B cell (primary cell): ENCODE results near the gene CD200. TPM values are rescaled to one million over a fixed set of nuclear protein-coding genes. Genes with fewer than 3 reads are reported as not detected.

Experiments used
- ATAC-seq: fragments of 200-7000 bp; cut with Tn5 transposase; one replicate; pipeline ENCODE4 v1.10.0; 2021; ENCODE audit warnings: low read depth, mild to moderate bottlenecking, moderate number of reproducible peaks, moderate library complexity
- CTCF ChIA-PET: fragments of 350-600 bp; sonication (Branson Sonifier 250); formaldehyde crosslinking; loops from one replicate; lab custom pipeline; 2021; ENCODE audit warnings: antibody characterized with exemption, inconsistent platforms; lab: Charles Lee
- POLR2A ChIA-PET: fragments of 350-600 bp; sonication (Branson Sonifier 250); formaldehyde crosslinking; loops from one replicate; lab custom pipeline; 2021; ENCODE audit warnings: antibody characterized with exemption; lab: Charles Lee
- DNase-seq: peaks from one replicate; pipeline ENCODE4 v3.0.0; 2013
- H2AFZ ChIP-seq: 2 replicates; pipeline ENCODE4 v1.6.1; 2012; ENCODE audit warnings: mild to moderate bottlenecking, low read depth, low read length; ENCODE audit not compliant: insufficient read depth, poor library complexity, severe bottlenecking
- H3K27ac ChIP-seq, 2 donors: 1 replicate in 1 of 2; 2 replicates in 1 of 2; pipeline ENCODE4 v1.5.1; 2012 to 2013; ENCODE audit warnings: low read length in 2 of 2, mild to moderate bottlenecking in 2 of 2, moderate library complexity in 1 of 2
- H3K27me3 ChIP-seq, 4 experiments: fragments of 200-600 bp in 1 of 4; sonication (generic) in 1 of 4; replicated peaks in 1 of 4; 1 replicate in 2 of 4; 2 replicates in 2 of 4; pipeline versions ENCODE4 v1.6.1 to v1.7.0; 2013 to 2016; ENCODE audit warnings: low read length in 3 of 4, mild to moderate bottlenecking in 2 of 4, mixed read lengths in 1 of 4, moderate library complexity in 1 of 4; ENCODE audit not compliant: insufficient read depth in 4 of 4, control insufficient read depth in 3 of 4; ENCODE audit errors: control extremely low read depth in 1 of 4
- H3K36me3 ChIP-seq, 2 experiments: replicated peaks in 1 of 2; 1 replicate in 1 of 2; 2 replicates in 1 of 2; pipeline versions ENCODE4 v1.6.1 to v1.7.1; 2013; ENCODE audit warnings: low read length in 1 of 2; ENCODE audit not compliant: insufficient read depth in 2 of 2, control insufficient read depth in 1 of 2; ENCODE audit errors: control extremely low read depth in 1 of 2, extremely low read depth in 1 of 2
- H3K4me1 ChIP-seq, 2 donors: fragments of 200-600 bp in 1 of 2; sonication (generic) in 1 of 2; 1 replicate in 1 of 2; 2 replicates in 1 of 2; pipeline versions ENCODE4 v1.5.1 to v1.6.1; 2013 to 2017; ENCODE audit warnings: low read length in 2 of 2; ENCODE audit not compliant: control insufficient read depth in 2 of 2, insufficient read depth in 2 of 2
- H3K4me2 ChIP-seq: replicated peaks from 2 replicates; pipeline ENCODE3; 2012; ENCODE audit warnings: mild to moderate bottlenecking, low read depth, low read length; ENCODE audit not compliant: poor library complexity, severe bottlenecking
- H3K4me3 ChIP-seq, 5 experiments: fragments of 200-600 bp in 1 of 5; sonication (generic) in 1 of 5; 1 replicate in 3 of 5; 2 replicates in 2 of 5; pipeline versions ENCODE4 v1.5.1 to v1.7.0; 2011 to 2016; ENCODE audit warnings: low read length in 4 of 5, mild to moderate bottlenecking in 4 of 5, low read depth in 2 of 5, control low read depth in 1 of 5, moderate library complexity in 1 of 5; ENCODE audit not compliant: insufficient read depth in 1 of 5; ENCODE audit errors: control extremely low read depth in 1 of 5, extremely low read depth in 1 of 5
- H3K79me2 ChIP-seq: fragments of 200-600 bp; sonication (generic); one replicate; pipeline ENCODE4 v1.6.0; 2016; ENCODE audit warnings: low read length; ENCODE audit not compliant: control insufficient read depth, insufficient read depth
- H3K9ac ChIP-seq: fragments of 200-600 bp; sonication (generic); 2 replicates; pipeline ENCODE4 v1.6.1; 2017; ENCODE audit warnings: mild to moderate bottlenecking, low read length, moderate library complexity
- H3K9me3 ChIP-seq, 3 donors: one replicate each; pipeline versions ENCODE4 v1.6.1 to v1.7.1; 2013; ENCODE audit warnings: low read length in 2 of 3; ENCODE audit not compliant: control insufficient read depth in 2 of 3, insufficient read depth in 1 of 3; ENCODE audit errors: control extremely low read depth in 1 of 3
- H4K20me1 ChIP-seq: 2 replicates; pipeline ENCODE4 v1.6.0; 2012; ENCODE audit warnings: mild to moderate bottlenecking, low read length; ENCODE audit not compliant: insufficient read depth, control insufficient read depth, poor library complexity, severe bottlenecking
- H3K27ac Mint-ChIP-seq: one replicate; pipeline ENCODE4 v1.8.0; 2021; ENCODE audit warnings: mixed read lengths
- H3K27me3 Mint-ChIP-seq: one replicate; pipeline ENCODE4 v1.8.0; 2021; ENCODE audit warnings: mixed read lengths
- H3K4me1 Mint-ChIP-seq: one replicate; pipeline ENCODE4 v1.8.0; 2021; ENCODE audit warnings: mixed read lengths
- H3K4me3 Mint-ChIP-seq: one replicate; pipeline ENCODE4 v1.8.0; 2021; ENCODE audit warnings: mixed read lengths
- H3K9me3 Mint-ChIP-seq: one replicate; pipeline ENCODE4 v1.8.0; 2022; ENCODE audit warnings: mixed read lengths; ENCODE audit not compliant: insufficient read depth
- CTCF ChIP-seq: fragments of 200-600 bp; IDR thresholded peaks from one replicate; pipeline ENCODE4 v1.8.0; 2022; ENCODE audit warnings: antibody characterized with exemption, mild to moderate bottlenecking
- EZH2 ChIP-seq: IDR thresholded peaks from 2 replicates; pipeline ENCODE4 v1.6.1; 2012; ENCODE audit warnings: borderline replicate concordance, low read depth, mild to moderate bottlenecking, moderate library complexity, low read length; ENCODE audit not compliant: insufficient read depth, poor library complexity, severe bottlenecking
- intact Hi-C: fragments of 100-400 bp; cut with micrococcal nuclease; formaldehyde crosslinking; loops from one replicate; pipeline ENCODE4 v1.10.0; 2022
- polyA plus RNA-seq: library from polyadenylated mRNA; depleted of rRNA; stranded (reverse); fragments of >200 nt; gene quantifications from 2 replicates; pipeline ENCODE4 v1.2.3, GENCODE V29; 2012
- total RNA-seq, 2 donors: library from RNA; stranded (reverse); fragments of 120-200 nt in 1 of 2; gene quantifications; 1 replicate in 1 of 2; 2 replicates in 1 of 2; pipeline versions ENCODE4 v1.2.3 to v1.2.4, GENCODE V29; 2013 to 2022

The CD200 gene
- total and polyA plus RNA-seq, 2 donors (not counting 1 experiment from before 2014, with no cell fraction given), result 35.0 to 49.9 TPM

- Histone ChIP-seq H3K79me2 (no peaks in the 10 kb centered on the region), H3K4me1 (peaks cover 17 to 19% of the 10 kb centered on the region in 2 donors), H3K27me3 (no peaks in the 10 kb centered on the region), H3K27ac (no peak overlapping the region), H3K9me3 (peaks cover 0 to 9% (median 0%) of the 10 kb centered on the region in 3 donors), H3K9ac (no peak overlapping the region), H3K36me3 (no peaks in the 10 kb centered on the region), H2AFZ (no peak overlapping the region), H3K4me2 (no peak overlapping the region), H3K4me3 (no peak overlapping the region), H4K20me1 (no peaks in the 10 kb centered on the region)
- no peak for ATAC-seq
- H3K27me3 Mint-ChIP-seq, result no peaks in the 10 kb centered on the region
- TF ChIP-seq CTCF (no peak), EZH2 (no peak)
- peaks cover 3% of the 10 kb centered on the region for H3K9me3 Mint-ChIP-seq
- no peak overlapping the region for H3K4me3 Mint-ChIP-seq
- ChIA-PET POLR2A (no interaction called here), CTCF (interaction anchor here (1.0 kb wide), 1 partner anchor 16 kb away, joined by 3 read pairs; no protein-coding TSS in a partner anchor)
- no peak for DNase-seq
- intact Hi-C loops, result no loop called here
- peaks cover 39% of the 10 kb centered on the region for H3K4me1 Mint-ChIP-seq
- H3K27ac Mint-ChIP-seq, result no peak overlapping the region
Measured at GRCh38 chr3:112388972-112389371, 56.0 kb downstream of the CD200 start.

- no peaks in the 10 kb centered on the region for H3K27me3 ChIP-seq
- Mint-ChIP-seq H3K4me1 (peaks cover 36% of the 10 kb centered on the region), H3K27ac (no peak overlapping the region), H3K4me3 (no peak overlapping the region), H3K27me3 (no peaks in the 10 kb centered on the region), H3K9me3 (peaks cover 3% of the 10 kb centered on the region)
- ChIA-PET POLR2A (no interaction called here), CTCF (no interaction called here)
- DNase-seq, result no peak
- H3K36me3 ChIP-seq, result no peaks in the 10 kb centered on the region
- H4K20me1 ChIP-seq, result no peaks in the 10 kb centered on the region
- no peak overlapping the region for H2AFZ ChIP-seq
- H3K79me2 ChIP-seq, result no peaks in the 10 kb centered on the region
- H3K4me3 ChIP-seq, result no peak overlapping the region
- TF ChIP-seq EZH2 (no peak), CTCF (no peak)
- H3K9ac ChIP-seq, result no peak overlapping the region
- no peak for ATAC-seq
- H3K4me2 ChIP-seq, result no peak overlapping the region
- intact Hi-C loops, result no loop called here
- H3K9me3 ChIP-seq, result peaks cover 0 to 9% (median 0%) of the 10 kb centered on the region in 3 donors
- H3K4me1 ChIP-seq, result peaks cover 17 to 19% of the 10 kb centered on the region in 2 donors
- H3K27ac ChIP-seq, result no peak overlapping the region
Measured at GRCh38 chr3:112389961-112390360, 57.0 kb downstream of the CD200 start.
